ENCODE results near the gene NMB.

DNA sequence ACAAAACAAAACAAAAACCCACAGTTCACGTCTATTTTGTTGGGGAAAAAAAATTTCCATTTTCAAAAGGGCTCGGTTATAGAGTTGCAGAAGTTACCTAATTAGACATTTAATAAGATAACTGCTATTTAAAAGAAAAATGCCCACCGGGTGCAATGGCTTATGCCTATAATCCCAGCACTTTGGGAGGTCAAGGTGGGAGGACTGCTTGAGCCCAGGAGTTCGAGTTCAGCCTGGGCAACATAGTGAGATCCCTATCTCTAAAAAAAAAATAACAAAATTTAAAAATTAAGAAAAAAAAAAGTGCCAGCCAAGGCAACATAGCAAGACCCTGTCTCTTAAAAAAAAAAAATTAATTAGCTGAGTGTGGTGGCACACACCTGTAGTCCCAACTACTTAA is 38.8 kb upstream of the NMB start:
- TF ChIP-seq, protein P1, sequence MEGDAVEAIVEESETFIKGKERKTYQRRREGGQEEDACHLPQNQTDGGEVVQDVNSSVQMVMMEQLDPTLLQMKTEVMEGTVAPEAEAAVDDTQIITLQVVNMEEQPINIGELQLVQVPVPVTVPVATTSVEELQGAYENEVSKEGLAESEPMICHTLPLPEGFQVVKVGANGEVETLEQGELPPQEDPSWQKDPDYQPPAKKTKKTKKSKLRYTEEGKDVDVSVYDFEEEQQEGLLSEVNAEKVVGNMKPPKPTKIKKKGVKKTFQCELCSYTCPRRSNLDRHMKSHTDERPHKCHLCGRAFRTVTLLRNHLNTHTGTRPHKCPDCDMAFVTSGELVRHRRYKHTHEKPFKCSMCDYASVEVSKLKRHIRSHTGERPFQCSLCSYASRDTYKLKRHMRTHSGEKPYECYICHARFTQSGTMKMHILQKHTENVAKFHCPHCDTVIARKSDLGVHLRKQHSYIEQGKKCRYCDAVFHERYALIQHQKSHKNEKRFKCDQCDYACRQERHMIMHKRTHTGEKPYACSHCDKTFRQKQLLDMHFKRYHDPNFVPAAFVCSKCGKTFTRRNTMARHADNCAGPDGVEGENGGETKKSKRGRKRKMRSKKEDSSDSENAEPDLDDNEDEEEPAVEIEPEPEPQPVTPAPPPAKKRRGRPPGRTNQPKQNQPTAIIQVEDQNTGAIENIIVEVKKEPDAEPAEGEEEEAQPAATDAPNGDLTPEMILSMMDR (IDR thresholded peaks at IDR 0.05): no peak
- TF ChIP-seq EP300 (IDR thresholded peaks at IDR 0.05) (no peak), POLR2A (IDR thresholded peaks at IDR 0.05; ENCODE audit: low read depth) (no peak)

Measured in esophagus muscularis mucosa (tissue), 4 donors.